HFF-Myc (cell line): ENCODE results near the gene NECAB2.
A peak's percentile ranks its signal among the peaks of the same experiment; 100 is the strongest.
"Not testable (repeated sequence)": the region's sequence is repeated elsewhere in the genome, so short reads cannot be mapped to it uniquely, and the experiment has no call there.

Experiments used
- DNase-seq: peaks from one replicate; pipeline ENCODE4 v3.0.0-alpha.2; 2011; ENCODE audit warnings: low read depth; ENCODE audit errors: extremely low read depth
- H3K4me3 ChIP-seq: replicated peaks from 2 replicates; pipeline ENCODE4 v1.5.1; 2011; ENCODE audit warnings: low read depth, mild to moderate bottlenecking, control low read depth, low read length
- CTCF ChIP-seq: IDR thresholded peaks from 2 replicates; pipeline ENCODE4 v1.5.1; 2012; ENCODE audit warnings: mild to moderate bottlenecking, low read depth, low read length, control low read depth; ENCODE audit errors: missing control alignments

Gene NECAB2

GRCh38 chr16:83947642-83948234, 20.3 kb upstream of the NECAB2 start:
- TF ChIP-seq CTCF = no peak
- DNase-seq = no peak
- H3K4me3 ChIP-seq = no peak overlapping the region

GRCh38 chr16:83948914-83949723, 18.9 kb upstream of the NECAB2 start:
- H3K4me3 ChIP-seq = no peak overlapping the region
- DNase-seq = no peak
- TF ChIP-seq CTCF = no peak

- no peak for DNase-seq
- H3K4me3 ChIP-seq = no peak overlapping the region
- TF ChIP-seq CTCF = no peak
These were observed 18.4 kb upstream of the NECAB2 start for GRCh38 chr16:83949724-83950001.

- not testable (repeated sequence) for DNase-seq, H3K4me3 ChIP-seq
These were observed 17.1 kb upstream of the NECAB2 start for GRCh38 chr16:83950862-83951399.

- DNase-seq = no peak
- no peak overlapping the region for H3K4me3 ChIP-seq
- TF ChIP-seq CTCF = no peak
These were observed 16.5 kb upstream of the NECAB2 start for GRCh38 chr16:83951544-83951943.

DNA sequence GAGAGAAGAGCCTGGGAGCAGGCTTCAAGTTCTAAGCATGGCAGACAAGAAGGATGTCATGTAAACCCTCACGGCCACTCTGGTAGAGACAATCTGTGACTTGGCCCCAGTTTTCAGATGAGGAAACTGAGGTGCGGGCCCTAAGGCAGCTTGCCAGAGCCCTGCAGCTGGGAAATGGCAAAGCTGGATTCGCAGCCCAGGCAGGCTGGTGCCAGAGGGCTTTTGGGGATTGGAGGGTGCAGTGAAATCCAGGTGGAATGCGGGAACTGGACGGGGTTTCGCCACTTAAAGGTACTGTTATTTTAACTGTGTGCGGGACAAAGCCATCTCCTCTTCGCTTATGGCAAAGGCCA, 15.5 kb upstream of the NECAB2 start:
- no peak for TF ChIP-seq CTCF
- H3K4me3 ChIP-seq = peak overlapping the region; percentile 51; the same call in 1 of the 2 replicates
- DNase-seq = peak; percentile 33

DNA sequence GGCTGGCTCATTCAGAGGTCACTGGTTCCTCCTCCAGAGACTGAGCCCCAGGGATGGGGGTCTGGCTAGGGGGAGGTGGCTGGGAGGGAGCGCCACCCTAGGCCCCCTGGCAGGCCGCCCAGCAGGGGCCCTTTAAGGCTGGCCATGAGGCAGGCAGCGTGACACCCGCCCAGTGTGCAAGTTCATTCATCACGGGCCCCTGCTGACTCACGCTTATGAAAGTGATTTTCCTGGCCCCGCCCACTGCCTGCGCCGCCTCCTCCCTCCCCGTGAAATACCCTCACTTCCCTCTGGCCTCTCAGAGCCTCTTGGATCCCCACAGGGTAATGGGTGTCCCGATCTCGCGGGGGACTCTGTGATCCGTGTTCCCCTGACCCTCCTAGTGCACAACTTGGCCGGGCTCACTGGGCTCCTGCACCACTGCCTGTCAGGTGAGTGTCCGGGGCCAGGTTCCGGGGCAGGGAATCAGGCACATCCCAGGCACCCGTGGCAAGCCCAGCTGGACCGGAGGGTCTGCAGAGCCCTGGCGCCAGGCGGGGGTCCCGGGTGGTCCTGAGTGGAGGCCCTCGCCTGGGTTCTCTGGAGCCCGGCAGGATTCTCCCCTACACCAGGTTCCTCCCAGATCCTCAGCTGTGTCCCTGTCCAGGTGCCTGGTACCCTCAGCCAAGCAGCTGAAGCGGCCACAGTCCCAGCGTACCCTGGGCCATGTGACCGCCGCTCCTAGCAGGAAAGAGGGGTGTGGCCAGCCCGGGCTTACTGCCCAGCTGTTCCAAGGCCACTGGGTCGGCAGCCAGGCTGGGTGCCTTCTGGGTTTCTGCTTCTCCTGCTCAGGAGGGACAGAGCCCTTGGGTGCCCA, 14.9 kb upstream of the NECAB2 start, which contains the start of gene OSGIN1:
Gene OSGIN1, plus strand, starts transcription at position 301 of the 856 bp plus-strand sequence. CDS start 4,432 bp downstream, outside the sequence.
- no peak for TF ChIP-seq CTCF
- H3K4me3 ChIP-seq = peak within 1 kb of the TSS; percentile 51
- DNase-seq = peak; percentile 76
